ENCODE measurements around the gene KCNE3.

The KCNE3 gene

DNA sequence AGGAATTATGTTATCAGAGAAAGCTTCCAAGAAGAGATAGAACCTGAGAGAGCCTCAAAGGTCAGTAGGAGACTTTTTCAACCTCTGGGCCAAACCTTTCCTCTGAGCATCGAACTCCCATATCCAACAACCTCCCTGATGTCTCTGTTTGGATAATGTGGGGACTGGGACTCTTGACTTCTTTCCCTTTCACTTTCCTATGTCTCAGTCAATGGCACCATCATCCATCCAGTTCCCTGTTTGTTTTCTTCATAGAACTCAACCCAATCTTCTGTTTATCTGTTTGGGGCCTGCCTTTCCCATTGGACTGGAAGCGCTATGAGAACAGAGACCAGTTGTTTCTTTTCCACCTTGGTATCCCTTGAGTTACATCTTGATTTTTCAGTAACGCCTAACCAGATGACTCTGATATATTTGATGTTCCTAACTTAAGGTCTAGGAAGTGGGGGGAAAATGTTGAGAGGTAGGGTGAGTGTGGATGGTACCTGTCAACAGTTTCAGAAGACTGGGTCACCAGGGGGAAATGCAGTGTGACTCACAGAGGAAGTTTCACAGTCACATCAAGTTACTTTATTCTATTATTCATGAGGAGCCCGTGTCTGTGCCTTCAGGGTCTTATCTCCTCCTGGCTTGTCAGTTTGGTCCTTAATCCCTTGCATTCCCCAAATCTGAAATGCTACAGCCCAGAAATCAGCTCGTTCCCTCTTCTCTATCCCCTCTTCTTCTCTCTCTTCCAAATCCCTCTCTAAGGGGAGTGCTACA lies 4.5 kb upstream of the KCNE3 start:
- DNase-seq (ENCODE audit: low read depth in 2 of 2), result no peak

DNA sequence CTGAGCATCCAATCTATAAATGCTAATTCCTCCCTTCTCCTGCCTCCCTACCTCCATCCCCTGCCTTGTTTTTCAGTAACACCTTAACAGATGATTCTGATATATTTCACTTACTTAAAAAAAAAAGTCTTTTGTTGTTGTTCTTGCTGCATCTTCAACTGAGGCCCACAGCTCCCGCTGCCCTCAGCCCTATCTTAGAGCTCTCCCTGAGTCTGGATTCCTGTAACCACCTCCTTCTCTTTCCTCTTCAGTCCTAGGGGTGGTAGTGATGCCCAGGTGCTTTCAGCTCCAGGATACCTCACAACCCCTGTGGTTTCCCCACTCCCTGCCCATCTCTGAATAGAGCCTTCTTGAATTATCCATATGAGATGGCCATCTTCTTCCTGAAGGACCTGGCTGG lies 3.7 kb upstream of the KCNE3 start:
- DNase-seq (ENCODE audit: low read depth in 2 of 2), result no peak

DNA sequence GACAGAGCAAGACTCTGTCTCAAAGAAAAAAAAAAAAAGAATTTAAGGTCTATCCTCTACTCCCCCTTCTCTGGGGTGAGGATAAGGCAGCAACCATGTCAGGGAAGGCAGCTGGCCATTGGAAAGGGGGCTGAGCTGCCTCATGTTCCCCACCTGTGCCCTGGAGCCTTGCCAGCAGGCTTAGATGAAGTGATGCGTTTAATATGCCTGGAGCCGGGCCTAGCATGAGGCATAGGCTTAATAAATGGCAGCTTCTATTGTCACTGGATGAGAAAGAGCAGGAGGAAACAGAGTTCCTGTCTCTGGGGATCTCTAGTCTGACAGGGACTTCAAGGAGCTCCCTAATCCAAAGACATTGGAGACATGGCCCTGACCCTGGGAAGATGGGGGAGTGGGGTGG lies 3.2 kb upstream of the KCNE3 start:
- no peak for DNase-seq (ENCODE audit: low read depth in 2 of 2)

DNA sequence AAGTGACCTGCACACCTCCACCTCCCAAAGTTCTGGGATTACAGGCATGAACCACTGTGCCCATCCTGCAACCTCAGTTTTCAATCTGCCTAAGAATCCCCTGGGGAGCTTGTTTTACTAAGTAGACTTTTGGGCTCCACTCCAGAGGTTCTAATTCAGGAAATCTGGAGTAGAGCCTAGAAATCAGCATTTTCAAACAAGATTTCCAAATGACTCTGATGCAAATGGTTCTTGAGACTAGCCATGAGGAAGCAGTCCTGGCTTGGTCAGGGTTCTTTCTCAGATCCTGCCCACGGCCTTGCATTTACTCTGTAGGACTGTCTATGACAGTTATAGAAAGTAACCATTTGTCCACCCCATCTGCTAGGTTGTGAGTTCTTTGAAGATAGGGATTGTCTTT lies 1.6 kb upstream of the KCNE3 start:
- no peak for DNase-seq (ENCODE audit: low read depth in 2 of 2)

DNA sequence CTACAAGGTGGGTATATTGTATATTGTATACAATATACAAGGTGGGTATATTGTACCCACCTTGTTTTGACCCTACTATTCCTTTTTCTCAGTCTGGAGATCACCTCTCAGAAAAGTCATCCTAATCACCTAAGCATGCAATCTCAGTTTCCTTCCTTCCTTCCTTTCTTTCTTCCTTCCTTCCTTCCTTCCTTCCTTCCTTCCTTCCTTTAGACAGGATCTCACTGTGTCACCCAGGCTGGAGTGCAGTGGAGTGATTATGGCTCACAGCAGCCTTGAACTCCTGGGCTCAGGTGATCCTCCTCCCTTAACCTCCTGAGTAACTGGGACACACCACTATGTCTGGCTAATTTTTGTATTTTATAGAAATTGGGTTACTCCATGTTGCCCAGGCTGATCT lies 1.2 kb upstream of the KCNE3 start:
- no peak for DNase-seq (ENCODE audit: low read depth in 2 of 2)

DNA sequence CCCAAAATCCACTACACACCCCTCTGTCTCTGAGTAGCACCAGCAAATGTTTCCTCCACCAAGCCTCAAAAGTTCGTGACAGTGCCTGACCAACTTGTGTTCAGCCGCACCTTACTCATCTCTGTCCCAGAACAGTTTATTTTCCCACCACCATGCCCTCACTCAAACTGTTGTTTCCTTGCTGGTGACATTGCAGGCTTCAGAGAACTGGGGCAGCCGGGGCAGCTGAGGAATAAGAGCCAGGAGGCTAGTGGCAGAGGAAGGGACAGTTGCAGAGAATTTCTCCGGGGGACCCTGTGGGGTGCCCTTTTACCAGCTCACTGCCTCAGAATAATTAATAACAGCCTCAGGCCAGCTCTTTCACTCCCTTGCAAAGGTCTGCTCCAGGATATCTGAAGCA lies 709 bp upstream of the KCNE3 start:
- DNase-seq (ENCODE audit: low read depth in 2 of 2), result no peak

DNA sequence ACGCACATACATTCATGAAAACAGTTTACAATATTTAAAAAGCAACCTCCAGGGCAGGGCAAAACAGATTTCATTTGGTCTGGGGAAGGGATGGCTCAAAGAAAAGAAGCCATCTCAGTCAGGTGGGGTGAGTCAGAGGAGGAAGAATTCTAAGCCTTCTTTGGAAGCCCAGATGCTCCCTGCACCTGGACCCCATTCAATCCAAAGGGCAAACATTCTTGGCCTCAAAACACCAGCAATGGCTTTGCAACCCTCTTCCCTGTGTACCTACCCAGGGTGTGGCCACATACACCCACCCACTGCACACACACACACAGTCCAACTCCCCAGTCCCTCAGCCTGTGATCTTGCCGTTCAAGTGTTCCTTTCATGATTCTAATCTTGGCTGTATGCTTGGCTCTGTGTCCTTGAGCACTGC lies 2.0 kb downstream of the KCNE3 start:
- no peak for DNase-seq (ENCODE audit: low read depth in 2 of 2)

DNA sequence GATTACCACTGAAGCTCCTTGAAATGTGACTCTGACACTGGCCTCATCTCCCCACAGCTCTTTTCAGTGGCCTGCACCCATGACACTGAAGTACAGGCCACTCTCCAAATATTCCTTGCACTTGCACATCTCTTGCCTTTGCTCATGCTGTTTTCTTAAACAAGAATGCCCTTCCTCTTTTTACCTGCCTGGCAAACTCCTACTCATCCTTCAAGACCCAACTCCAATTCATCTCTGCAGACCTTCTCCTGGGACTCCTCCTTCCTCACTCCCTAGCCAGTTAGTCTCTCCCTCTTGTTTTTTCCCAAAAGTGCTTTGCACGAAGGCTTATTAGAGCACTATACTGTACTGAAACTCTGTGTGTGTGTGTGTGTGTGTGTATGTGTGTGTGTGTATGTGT lies 2.6 kb downstream of the KCNE3 start:
- no peak for DNase-seq (ENCODE audit: low read depth in 2 of 2)

DNA sequence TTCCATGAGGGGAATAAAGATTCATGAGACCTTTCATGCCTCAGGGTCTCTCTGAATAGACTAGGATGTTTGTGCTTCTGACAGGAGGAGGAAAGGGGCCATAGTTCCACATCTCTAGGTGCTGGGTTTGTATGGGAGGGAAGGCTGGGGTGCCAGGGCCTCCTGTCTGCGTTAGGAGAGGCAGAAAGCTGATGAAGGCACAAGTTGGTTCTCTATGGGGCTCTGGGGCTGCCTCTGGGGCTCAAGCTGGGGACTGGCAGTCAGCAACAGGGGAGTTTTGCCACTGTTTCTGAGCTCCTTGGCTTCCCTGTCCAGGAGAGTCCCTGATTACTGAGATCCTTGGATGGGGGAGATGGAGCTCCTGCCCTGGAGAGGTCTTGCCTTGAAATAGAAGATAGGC lies 4.1 kb downstream of the KCNE3 start:
- DNase-seq (ENCODE audit: low read depth in 2 of 2), result no peak

DNA sequence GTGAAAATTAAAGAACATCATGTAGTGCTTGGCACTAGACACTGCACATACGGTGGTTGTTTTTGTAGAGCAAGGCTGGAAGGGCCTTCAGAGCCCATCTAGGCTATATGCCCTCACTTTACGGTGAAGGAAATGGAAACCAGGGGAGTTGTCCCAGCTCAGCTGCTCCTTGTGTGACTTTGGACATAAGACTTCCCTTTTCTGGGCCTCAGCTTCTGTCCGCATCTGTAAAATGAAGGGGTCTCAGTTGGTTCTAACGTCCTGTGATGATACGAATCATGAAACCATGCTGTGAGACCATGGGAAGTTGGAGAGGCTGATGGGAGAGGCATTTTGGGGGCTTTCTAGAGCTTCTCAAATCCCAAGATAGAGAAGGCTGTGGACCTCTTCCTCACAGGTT lies 4.7 kb downstream of the KCNE3 start:
- no peak for DNase-seq (ENCODE audit: low read depth in 2 of 2)

DNA sequence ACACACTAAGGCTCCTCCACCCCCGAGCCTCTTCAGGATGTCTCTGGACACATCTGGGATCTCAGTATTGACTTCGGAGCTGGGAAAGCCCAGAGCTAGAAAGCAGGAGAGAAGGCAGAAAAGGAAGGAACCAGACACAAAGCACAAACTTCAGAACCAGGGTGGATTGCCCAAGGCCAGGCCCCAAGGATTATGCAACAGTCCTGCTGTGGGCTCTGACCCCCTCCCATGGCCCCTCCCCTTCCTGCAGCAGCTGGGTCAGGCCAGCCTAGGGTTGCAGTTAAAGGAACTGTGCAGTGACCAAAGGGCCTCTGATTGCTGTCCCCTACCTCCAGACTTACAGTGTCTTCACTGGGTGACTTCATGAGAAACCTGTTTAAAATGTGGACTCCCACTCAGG lies 5.3 kb downstream of the KCNE3 start:
- no peak for DNase-seq (ENCODE audit: low read depth in 2 of 2)

DNA sequence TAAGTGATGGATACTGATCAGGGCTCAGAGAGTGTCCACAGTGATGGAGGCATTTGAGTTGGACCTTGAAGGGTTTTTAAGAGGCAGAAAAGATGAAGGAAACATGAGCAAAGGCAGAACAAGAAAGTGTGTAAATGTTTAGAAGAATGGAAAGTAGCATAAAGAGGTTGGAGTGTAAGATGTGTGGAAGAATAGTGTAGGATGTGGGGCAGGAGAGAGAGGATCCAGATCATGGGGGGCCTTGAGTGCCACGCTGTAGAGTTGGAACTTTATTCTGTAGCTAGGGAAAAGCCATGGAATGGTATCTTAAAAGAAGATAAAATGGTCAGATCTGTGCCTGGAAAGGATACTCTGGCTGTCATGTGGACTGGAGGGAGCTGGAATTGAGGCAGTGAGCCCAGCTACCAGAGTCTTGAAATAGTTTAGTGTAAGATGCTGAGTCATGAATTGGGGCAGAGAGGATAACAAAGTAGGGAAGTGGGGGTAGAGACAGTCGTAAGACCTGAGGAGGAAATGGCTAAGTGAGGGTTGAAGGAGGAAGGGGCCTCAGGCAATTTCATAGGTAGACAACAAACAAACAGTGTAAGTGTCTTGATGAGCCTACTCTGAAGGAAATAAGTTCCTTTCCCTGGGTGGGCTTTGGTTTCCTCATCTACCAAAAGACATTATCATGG lies 6.7 kb downstream of the KCNE3 start:
- DNase-seq (ENCODE audit: low read depth in 2 of 2), result no peak

DNA sequence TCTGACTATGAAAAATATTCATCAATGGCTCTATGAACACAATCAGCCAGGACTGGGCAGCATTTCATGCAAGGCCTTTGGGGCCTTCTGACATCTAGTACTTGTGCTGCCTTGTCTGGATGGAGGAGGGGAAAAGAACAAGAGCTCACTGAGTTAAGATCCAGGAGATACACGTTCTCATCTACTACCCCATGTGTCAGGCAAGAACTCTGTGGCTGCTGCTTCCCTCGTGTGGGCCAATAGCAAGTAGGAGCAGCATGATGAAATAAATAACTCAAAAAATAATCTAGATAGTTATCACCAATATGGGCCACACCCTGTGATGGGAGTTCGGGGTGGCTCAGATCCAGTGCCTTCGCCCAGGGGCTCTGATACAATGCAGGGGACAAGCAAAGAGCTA lies 7.3 kb downstream of the KCNE3 start:
- no peak for DNase-seq (ENCODE audit: low read depth in 2 of 2)

DNA sequence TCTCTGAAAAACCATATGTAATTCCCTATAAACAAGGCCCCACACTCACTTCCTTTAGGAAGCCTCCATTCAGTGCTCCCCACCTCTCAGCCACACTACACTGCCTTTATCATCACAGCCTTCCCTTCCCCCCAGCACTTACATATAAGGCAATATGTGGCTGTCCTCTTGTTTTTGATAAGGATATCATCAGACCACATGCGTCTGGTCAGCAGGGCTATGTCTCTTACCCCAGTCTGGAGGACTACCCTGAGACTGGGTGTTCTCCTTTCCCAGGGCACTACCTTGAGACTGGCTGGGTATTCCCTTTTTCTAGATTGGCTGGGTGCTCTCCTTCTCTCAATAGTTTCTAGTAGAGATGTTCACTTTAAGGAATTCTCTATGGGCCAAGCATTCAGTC lies 7.8 kb downstream of the KCNE3 start:
- DNase-seq (ENCODE audit: low read depth in 2 of 2), result no peak

DNA sequence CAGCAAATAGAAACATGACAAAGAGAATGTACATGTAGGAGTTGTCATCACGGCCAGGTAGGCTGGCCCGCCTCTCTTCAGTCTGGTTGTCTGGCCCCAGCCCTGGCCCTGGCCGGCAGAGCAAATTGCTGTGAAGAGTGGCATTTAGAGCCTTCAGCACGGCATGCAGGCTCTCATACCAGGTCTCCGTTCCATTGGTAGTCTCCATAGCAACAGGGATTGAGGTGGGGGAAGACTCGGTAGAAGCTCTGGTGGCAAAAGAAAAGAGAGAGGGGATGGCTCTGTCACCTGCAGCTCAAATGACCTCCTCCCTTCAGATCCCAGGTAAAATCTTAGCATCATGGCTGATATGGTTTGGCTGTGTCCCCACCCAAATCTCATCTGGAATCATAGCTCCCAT lies 10.0 kb downstream of the KCNE3 start:
- no peak for DNase-seq (ENCODE audit: low read depth in 2 of 2)

DNA sequence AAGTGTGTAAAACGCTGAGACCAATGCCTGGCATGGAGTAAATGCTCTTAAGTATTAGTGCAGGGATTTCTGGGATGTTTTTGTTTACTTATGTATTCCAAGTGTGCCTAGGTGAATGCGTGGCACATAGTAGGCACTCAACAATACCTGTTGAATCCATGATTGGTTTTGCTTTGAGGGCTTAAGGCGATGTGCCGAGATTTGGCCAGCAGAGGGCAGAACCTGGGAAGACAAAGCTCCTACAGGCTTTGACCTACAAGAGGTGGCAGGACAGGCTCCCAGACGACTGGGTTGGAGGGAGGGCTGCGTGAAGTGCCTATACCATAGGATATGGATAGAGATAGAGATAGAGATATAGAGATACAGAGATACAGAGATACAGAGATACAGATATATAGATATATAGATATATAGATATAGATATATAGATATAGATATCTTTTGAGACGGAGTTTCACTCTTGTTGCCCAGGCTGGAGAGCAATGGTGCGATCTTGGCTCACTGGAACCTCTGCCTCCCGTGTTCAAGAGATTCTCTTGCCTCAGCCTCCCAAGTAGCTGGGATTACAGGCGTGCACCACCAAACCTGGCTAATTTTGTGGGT lies 13.9 kb downstream of the KCNE3 start:
- peak in 1 of 2 donors; percentile 36 for DNase-seq (ENCODE audit: low read depth in 2 of 2)

DNA sequence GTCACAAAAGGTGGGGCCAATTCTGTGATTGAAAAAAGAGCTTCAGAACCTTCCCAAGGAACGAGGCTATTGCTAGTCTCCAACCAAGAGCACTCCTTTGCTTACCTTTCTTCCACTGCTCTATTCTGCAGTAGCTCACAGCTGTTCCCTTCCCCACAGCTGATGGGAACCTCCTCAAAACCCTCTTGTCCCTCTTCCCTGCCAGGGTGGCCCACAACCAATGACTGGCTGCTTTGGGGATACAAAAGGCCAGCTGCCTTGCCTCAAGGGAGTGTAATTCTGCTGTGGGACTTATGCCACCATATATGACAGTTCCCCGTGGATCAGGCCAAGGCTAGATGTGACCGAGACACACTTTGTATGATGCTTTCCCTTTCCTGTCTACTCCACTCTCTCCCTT lies 15.0 kb downstream of the KCNE3 start:
- DNase-seq (ENCODE audit: low read depth in 2 of 2), result no peak

DNA sequence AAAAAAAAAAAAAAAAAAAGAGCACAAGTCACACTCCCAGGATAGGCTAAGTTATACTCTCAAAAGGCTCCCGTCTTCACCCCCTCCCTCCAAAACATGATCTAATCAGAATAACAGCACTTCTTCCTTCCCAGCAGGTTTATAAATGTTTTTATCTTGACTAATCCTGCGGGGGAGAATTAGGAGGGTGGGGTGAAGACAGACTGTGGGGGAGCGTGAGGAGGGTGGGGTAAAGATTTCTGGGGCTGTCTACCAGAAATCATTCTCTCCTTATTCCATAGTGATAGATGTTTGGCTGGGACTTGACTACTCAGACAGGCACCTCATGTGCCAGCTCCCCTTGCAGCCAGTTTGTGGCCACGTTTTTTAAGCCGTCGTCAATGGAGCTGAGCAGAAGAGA lies 17.0 kb downstream of the KCNE3 start:
- no peak for DNase-seq (ENCODE audit: low read depth in 2 of 2)

DNA sequence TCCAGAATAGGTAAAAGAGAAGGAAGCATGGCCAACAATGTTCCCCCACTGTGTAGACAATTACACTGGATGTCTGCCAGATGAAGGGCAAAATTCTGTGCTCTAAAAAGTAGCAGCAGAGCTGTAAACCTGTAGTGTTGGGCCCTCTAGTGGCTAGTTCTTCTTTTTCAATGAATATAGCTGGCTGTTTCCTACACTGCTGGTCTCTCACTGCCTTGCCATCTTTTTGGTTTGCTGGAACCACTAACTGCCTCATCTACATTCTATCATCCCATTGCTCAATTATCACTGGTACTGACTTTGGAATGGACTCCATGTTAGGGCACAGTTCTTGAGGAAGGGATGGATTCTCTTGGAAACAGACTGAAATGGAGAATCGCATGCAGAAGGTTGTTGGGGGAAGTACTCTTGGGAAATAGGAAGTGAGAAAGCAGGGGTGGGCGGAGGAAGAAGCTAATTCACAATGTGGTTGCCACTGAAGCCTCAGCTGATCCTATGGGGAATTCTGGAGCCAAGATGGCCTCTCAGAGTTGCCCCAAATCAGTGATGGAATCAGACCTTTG lies 17.9 kb downstream of the KCNE3 start:
- peak in 1 of 2 donors; percentile 3 for DNase-seq (ENCODE audit: low read depth in 2 of 2)

DNA sequence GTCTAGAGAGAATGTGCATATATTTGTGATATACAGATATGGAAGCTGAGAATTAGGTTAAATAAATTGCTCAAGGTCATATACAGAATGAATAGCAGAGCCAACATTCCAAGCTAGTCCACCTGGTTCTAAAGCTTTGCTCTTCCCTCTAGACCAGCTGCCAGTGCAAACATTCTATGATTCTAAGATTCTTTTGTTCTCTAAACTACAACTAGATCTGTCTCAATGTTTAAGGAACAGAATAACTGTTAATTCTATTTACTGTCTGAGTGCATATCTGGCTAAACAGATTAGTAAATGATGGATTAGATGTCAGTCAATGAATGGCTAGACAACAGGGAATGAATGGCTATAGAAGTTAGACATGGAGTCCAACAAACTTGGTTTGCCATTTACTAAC lies 19.6 kb downstream of the KCNE3 start:
- DNase-seq (ENCODE audit: low read depth in 2 of 2), result no peak

DNA sequence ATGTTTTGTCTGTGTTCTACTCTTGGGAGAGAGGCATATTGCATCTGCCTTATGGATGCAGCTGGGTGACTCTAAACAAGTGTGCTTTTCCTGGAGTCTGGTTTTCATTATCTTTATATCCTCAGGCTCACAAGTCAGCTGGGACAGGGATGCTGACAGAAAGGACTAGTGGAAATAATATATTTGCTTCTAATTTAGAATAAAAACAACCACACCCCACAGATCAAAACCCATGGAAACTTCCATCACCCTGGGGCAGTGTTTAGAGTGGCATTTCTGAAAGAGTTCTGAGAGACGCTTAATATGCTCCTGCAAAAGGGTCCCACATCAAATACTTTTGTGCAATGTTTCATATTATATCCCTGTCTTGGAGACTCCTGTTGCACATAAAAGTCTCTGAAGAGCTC lies 20.8 kb downstream of the KCNE3 start:
- no peak for DNase-seq (ENCODE audit: low read depth in 2 of 2)

DNA sequence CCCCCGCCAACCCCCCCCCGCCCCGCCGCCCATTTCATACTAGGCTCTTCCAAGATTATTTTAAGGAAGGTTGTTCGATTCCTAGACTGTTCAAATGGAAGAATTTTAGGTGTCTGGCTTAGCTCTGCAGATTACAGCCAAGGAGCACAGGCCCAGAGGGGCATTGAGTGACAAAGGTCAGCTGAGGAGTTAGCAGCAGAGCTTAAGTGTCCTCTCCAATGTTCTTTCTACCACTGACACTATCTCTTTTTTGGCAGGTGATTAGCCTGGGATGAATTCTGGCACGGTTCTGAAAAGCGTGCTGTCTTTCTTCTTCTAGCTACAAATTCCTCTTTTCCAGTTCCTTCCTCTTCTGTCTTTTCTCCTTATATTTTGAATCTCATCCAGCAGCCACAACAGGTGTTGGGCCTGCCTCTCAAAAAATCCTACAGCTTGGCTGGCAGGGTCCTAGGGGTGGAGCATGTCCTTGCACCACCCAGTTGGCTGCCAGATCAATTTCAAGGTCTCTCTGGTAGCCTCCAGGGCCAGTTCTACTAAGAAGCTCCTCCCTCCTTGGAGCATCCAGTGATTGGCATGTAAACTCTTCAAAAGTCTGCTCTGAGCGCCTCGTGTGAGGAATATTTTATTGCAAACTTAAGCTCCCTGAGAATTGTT lies 23.0 kb downstream of the KCNE3 start:
- DNase-seq (ENCODE audit: low read depth in 2 of 2), result no peak

Data from stimulated activated CD8-positive, alpha-beta memory T cell treated with anti-CD3 and anti-CD28 coated beads, Interleukin-15, amount 100 ng/mL, for 4 hours (primary cell).